Coronary artery (tissue), 2 donors: ENCODE data around the gene MTNR1A.

Experiments
- DNase-seq: peaks from one replicate; pipeline ENCODE4 v3.0.0-alpha.2; 2017; ENCODE audit warnings: low spot score
- H3K27ac ChIP-seq, 2 donors: fragments of 200-600 bp; sonication (generic); one replicate each; pipeline ENCODE4 v1.5.1; 2016 to 2019
- H3K4me3 ChIP-seq: fragments of 200-600 bp; sonication (generic); 2 replicates; pipeline ENCODE4 v1.5.1; 2016; ENCODE audit warnings: mild to moderate bottlenecking, moderate library complexity
- CTCF ChIP-seq: fragments of 200-600 bp; sonication (generic); IDR thresholded peaks from one replicate; pipeline ENCODE4 v1.5.1; 2019; ENCODE audit warnings: antibody characterized with exemption

The MTNR1A gene

GRCh38 chr4:186554914-186555827 is at the start of gene MTNR1A:
Gene MTNR1A (minus strand): TSS chr4:186555567. CDS start chr4:186555365, 202 bp downstream.
- no peak for DNase-seq
- peak within 1 kb of the TSS; percentile 63 for H3K4me3 ChIP-seq
- TF ChIP-seq CTCF, result no peak
- no peak within 1 kb of the TSS for H3K27ac ChIP-seq

DNA sequence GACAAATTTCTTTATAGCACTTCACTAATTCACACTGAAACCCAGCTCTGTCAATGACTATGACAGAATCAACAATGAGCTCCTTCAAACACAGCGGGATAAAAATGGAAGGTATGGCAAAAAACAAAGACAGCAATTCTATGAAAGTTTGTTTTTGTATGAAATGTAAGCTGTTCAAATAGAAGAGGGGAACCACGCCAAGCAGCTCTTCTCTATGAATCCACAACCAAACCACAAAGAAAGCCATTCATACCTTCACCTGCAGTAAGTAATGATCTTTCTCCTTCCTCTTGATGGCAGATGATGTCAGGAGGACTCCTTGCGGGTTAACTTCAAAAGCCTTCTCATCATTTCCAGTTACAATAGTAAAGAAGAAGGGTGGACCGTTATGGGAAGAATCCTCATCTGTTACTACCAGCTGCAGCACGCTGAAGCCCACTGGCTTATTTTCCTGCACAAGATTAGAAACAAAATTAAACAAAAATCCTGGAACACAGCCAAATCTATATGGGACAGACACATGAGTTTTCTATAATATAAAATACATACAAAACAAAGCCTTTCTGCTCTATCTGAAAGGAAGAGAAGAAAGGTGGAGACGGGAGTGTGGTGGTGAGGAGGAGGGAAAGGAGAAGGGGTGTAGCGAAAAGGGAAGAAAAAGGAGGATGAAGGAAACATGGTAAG is 48.9 kb upstream of the MTNR1A start:
- DNase-seq, result no peak

DNA sequence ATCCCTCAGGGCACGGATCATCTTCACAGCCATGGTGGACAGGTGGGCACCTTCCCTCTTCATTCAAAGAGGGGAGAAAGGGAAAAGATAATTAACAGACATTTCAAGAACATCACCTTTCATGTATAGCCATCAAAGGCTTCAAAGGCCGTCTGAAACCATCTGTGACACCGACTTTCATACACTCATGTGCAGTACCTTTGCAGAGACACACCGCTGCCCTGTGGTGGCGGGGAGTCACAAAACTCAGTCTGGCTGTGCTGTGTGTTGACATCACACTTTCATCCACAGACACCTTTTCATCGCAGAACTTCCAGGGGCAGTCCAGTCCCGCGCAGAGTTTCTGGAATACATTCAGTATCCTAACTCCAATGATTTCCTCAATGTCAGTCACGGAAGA is 47.6 kb upstream of the MTNR1A start:
- no peak for DNase-seq
- no peak overlapping the region for H3K27ac ChIP-seq
- no peak for TF ChIP-seq CTCF
- H3K4me3 ChIP-seq, result no peak overlapping the region

More for the DNA sequence above, 48.9 kb upstream of the MTNR1A start:
- no peak overlapping the region for H3K27ac ChIP-seq
- no peak overlapping the region for H3K4me3 ChIP-seq
- no peak for TF ChIP-seq CTCF

DNA sequence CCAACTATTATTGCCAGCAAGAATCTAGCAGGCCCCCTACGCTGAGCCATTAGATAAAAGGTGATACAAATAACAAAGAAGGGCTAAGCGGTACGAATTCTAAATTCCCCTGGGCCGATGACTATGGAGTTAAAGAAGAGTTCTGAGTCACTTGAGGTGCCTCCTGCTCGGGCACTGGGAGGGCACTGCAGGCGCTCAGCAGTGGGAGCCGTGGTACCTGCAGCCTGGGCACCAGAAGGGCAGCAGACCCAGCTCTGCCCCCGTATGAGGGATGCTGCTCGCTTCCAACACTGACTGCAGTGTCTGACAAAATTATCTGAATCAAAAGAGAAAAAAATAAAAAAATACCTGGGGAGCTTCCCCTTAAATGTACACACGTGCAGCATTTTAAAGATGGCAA is 44.1 kb upstream of the MTNR1A start:
- no peak overlapping the region for H3K27ac ChIP-seq
- no peak for DNase-seq
- TF ChIP-seq CTCF, result no peak
- no peak overlapping the region for H3K4me3 ChIP-seq

- TF ChIP-seq CTCF, result no peak
- no peak for DNase-seq
- no peak overlapping the region for H3K27ac ChIP-seq
- H3K4me3 ChIP-seq, result no peak overlapping the region
Measured at GRCh38 chr4:186598686-186599085, 43.3 kb upstream of the MTNR1A start.

- no peak for TF ChIP-seq CTCF
- H3K4me3 ChIP-seq, result no peak overlapping the region
- H3K27ac ChIP-seq, result no peak overlapping the region
- DNase-seq, result no peak
Measured at GRCh38 chr4:186596850-186597390, 41.6 kb upstream of the MTNR1A start.
